Measurements from ENCODE around the gene RFPL1.
"Not testable (repeated sequence)": the region's sequence is repeated elsewhere in the genome, so short reads cannot be mapped to it uniquely, and the experiment has no call there.

Gene RFPL1

DNA sequence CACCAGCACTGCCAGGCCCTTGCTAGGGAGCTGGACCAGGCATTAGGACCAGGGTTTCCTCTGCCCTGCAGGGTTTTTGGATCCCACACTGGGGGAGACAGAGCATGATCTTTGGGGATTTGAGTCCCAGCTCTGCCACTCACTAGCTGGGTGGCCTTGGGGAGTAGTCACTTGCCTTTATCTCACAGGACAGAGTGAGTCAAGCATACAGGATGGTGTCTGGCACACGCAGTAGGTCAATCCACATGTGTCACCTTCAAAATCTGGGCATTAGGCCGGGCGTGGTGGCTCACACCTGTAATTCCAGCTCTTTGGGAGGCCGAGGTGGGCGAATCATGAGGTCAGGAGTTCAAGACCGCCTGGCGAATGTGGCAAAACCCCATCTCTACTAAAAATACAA lies 44.3 kb downstream of the RFPL1 start:
- ChIA-PET POLR2A (no interaction called here), CTCF (interaction anchor here (0.6 to 1.4 kb wide), 2 partner anchors 10 to 13 kb away, joined by 3 to 6 read pairs; no protein-coding TSS in a partner anchor)
- DNase-seq (ENCODE audit: low read depth, low spot score): no peak
- no peak overlapping the region for H3K4me3 ChIP-seq (ENCODE audit: low read depth, low read length)
- TF ChIP-seq, protein P1, sequence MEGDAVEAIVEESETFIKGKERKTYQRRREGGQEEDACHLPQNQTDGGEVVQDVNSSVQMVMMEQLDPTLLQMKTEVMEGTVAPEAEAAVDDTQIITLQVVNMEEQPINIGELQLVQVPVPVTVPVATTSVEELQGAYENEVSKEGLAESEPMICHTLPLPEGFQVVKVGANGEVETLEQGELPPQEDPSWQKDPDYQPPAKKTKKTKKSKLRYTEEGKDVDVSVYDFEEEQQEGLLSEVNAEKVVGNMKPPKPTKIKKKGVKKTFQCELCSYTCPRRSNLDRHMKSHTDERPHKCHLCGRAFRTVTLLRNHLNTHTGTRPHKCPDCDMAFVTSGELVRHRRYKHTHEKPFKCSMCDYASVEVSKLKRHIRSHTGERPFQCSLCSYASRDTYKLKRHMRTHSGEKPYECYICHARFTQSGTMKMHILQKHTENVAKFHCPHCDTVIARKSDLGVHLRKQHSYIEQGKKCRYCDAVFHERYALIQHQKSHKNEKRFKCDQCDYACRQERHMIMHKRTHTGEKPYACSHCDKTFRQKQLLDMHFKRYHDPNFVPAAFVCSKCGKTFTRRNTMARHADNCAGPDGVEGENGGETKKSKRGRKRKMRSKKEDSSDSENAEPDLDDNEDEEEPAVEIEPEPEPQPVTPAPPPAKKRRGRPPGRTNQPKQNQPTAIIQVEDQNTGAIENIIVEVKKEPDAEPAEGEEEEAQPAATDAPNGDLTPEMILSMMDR (IDR thresholded peaks at IDR 0.05; ENCODE audit: insufficient read depth, low read length, missing control alignments): no peak

DNA sequence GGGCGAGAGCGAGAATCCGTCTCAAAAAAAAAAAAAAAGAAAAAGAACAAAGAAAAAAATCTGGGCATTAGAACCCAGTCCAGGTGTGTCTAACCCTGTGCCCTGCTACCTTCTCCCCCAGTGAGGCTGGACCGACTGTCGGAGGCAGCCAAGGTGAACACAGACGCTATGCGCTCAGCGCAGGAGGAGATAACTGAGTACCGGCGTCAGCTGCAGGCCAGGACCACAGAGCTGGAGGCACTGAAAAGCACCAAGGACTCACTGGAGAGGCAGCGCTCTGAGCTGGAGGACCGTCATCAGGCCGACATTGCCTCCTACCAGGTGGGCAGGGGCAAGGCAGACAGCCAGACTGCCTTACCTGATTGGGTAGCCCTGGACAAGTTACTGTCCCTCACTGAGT lies 44.9 kb downstream of the RFPL1 start:
- POLR2A ChIA-PET: no interaction called here
- no peak for DNase-seq (ENCODE audit: low read depth, low spot score)
- CTCF ChIA-PET: no interaction called here
- TF ChIP-seq, protein P1 (IDR thresholded peaks at IDR 0.05; ENCODE audit: insufficient read depth, low read length, missing control alignments): no peak
- no peak overlapping the region for H3K4me3 ChIP-seq (ENCODE audit: low read depth, low read length)

DNA sequence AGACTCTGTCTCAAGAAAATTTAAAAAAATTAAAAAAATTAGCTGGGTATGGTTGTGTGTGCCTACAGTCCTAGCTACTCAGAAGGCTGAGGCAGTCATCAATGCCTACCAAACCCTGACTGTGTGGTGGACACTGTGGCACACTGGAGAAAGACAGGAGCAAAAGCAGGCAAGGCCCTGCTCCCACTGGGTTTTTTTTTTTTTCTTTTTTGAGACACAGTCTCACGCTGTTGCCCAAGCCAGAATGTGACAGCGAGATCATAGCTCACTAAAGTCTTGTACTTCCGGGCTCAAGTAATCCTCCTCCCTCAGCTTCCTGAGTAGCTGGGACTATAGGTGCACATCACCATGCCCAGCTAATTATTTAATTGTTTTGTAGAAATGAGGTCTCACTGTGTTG lies 46.3 kb downstream of the RFPL1 start:
- ChIA-PET POLR2A (no interaction called here), CTCF (interaction anchor here (0.9 to 1.2 kb wide), 2 partner anchors 15 to 179 kb away, joined by 3 to 5 read pairs; no protein-coding TSS in a partner anchor)
- H3K4me3 ChIP-seq (ENCODE audit: low read depth, low read length): no peak overlapping the region
- TF ChIP-seq, protein P1 (IDR thresholded peaks at IDR 0.05; ENCODE audit: insufficient read depth, low read length, missing control alignments): no peak
- DNase-seq (ENCODE audit: low read depth, low spot score): no peak

DNA sequence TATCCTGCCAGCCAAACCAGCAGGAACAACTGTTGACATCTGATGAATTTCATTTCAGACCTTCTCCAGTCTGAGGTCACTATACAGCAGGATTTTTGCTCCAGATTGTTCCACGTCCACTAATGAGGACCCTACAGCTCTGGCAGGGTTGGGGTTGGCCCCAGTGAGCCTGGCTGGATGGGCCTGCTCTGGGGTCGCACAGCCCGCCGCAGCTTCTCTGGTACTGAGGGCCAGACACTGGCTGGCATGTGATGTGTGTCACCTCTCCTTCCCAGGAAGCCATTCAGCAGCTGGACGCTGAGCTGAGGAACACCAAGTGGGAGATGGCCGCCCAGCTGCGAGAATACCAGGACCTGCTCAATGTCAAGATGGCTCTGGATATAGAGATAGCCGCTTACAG lies 47.1 kb downstream of the RFPL1 start:
- no peak for DNase-seq (ENCODE audit: low read depth, low spot score)
- CTCF ChIA-PET: interaction anchor here (1.2 kb wide), 1 partner anchor 16 kb away, joined by 5 read pairs; no protein-coding TSS in a partner anchor
- TF ChIP-seq, protein P1 (IDR thresholded peaks at IDR 0.05; ENCODE audit: insufficient read depth, low read length, missing control alignments): no peak
- no peak overlapping the region for H3K4me3 ChIP-seq (ENCODE audit: low read depth, low read length)
- POLR2A ChIA-PET: no interaction called here

DNA sequence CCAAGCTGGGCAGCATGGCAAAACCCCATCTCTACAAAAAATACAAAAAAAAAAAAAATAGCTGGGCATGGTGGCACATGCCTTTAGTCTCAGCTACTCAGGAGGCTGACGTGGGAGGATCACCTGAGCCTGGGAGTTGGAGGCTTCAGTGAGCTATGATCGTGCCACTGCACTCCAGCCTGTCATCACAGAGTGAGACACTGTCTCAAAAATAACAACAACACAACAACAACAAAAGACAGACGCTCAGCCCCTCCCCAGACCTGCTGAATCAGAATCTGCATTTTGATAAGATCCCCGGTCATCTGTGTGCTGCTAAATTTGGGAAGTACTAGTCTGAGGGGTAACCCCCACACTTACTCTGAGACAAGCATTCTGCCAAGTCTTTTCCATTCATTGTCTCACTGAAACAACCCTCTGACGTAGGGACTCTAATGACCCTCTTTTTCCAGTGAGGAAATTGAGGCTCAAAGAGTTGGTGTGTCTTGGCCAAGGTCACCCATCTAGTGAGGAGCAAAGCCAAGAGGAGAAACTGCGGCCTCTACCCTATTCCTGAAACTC lies 49.1 kb downstream of the RFPL1 start:
- ChIA-PET POLR2A (no interaction called here), CTCF (interaction anchor here (0.9 kb wide), 1 partner anchor 17 kb away, joined by 3 read pairs; no protein-coding TSS in a partner anchor)
- no peak overlapping the region for H3K4me3 ChIP-seq (ENCODE audit: low read depth, low read length)
- no peak for DNase-seq (ENCODE audit: low read depth, low spot score)
- TF ChIP-seq, protein P1 (IDR thresholded peaks at IDR 0.05; ENCODE audit: insufficient read depth, low read length, missing control alignments): no peak

DNA sequence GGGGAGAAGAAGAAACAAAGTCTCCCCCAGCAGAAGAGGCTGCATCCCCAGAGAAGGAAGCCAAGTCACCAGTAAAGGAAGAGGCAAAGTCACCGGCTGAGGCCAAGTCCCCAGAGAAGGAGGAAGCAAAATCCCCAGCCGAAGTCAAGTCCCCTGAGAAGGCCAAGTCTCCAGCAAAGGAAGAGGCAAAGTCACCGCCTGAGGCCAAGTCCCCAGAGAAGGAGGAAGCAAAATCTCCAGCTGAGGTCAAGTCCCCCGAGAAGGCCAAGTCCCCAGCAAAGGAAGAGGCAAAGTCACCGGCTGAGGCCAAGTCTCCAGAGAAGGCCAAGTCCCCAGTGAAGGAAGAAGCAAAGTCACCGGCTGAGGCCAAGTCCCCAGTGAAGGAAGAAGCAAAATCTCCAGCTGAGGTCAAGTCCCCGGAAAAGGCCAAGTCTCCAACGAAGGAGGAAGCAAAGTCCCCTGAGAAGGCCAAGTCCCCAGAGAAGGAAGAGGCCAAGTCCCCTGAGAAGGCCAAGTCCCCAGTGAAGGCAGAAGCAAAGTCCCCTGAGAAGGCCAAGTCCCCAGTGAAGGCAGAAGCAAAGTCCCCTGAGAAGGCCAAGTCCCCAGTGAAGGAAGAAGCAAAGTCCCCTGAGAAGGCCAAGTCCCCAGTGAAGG lies 50.9 kb downstream of the RFPL1 start:
- CTCF ChIA-PET; H3K4me3 ChIP-seq (ENCODE audit: low read depth, low read length); DNase-seq (ENCODE audit: low read depth, low spot score); POLR2A ChIA-PET: not testable (repeated sequence)

DNA sequence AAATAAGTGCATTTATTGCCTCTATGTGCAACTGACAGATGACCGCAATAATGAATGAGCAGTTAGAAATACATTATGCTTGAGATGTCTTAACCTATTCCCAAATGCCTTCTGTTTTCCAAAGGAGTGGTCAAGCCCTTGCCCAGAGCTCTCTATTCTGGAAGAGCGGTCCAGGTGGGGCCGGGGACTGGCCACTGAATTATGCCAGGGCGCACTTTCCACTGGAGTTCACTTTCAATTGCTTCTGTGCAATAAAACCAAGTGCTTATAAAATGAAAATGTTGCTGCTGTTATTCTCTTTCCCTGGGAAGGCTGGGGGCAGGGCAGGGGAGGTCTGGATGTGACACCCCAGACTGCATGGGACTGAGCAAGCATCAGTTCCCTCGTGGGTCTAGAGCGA lies 52.6 kb downstream of the RFPL1 start:
- POLR2A ChIA-PET: no interaction called here
- H3K4me3 ChIP-seq (ENCODE audit: low read depth, low read length): no peak overlapping the region
- CTCF ChIA-PET: no interaction called here
- TF ChIP-seq, protein P1 (IDR thresholded peaks at IDR 0.05; ENCODE audit: insufficient read depth, low read length, missing control alignments): no peak
- DNase-seq (ENCODE audit: low read depth, low spot score): no peak

All from AG04449 (cell line).